K562 (cell line): ENCODE results near the gene HNRNPD. TPM values are rescaled to one million over a fixed set of nuclear protein-coding genes. Genes with fewer than 3 reads are reported as not detected.
A peak's percentile ranks its signal among the peaks of the same experiment; 100 is the strongest.

Experiments used
- ATAC-seq: fragments of 200-7000 bp; cut with Tn5 transposase; 3 replicates; pipeline ENCODE4 v1.9.1; 2020; ENCODE audit warnings: moderate library complexity
- BruUV-seq: library from RNA; stranded (reverse); fragments of 400-500 nt; replicated peaks from 2 replicates; lab custom pipeline; 2021; lab: Mats Ljungman, UMichigan
- CTCF ChIA-PET: fragments of 300-600 bp; formaldehyde crosslinking; extraction: SDS; loops from one replicate; lab custom pipeline; 2021; ENCODE audit warnings: low intra/inter-chr PET ratio; lab: Yijun Ruan, JAX
- POLR2A ChIA-PET: fragments of 300-600, 350-650 bp; sonication (Branson Sonifier 250); formaldehyde crosslinking; extraction: SDS; loops from one replicate; lab custom pipeline; 2021; ENCODE audit warnings: antibody characterized with exemption, inconsistent platforms; lab: Yijun Ruan, JAX
- DNase-seq, 4 experiments: peaks; one replicate each; pipeline versions ENCODE4 v3.0.0 to v3.0.0-alpha.2; 2011 to 2018; ENCODE audit warnings: low spot score in 3 of 4, mixed read lengths in 3 of 4; ENCODE audit errors: extremely low read depth in 1 of 4
- FAIRE-seq: peaks from 2 replicates; lab custom pipeline; 2011; peaks lifted over from hg19 to GRCh38; lab: Jason Lieb, UNC
- H2AFZ ChIP-seq: 2 replicates; pipeline ENCODE4 v1.6.0; 2011; ENCODE audit warnings: low read depth, low read length, control low read depth, inconsistent platforms
- H3K27ac ChIP-seq: fragments of 200-600 bp; 3 replicates; pipeline ENCODE4 v1.8.0; 2011; ENCODE audit warnings: low read depth, mild to moderate bottlenecking, control low read depth, inconsistent platforms, low read length, moderate library complexity, mixed read lengths; ENCODE audit errors: extremely low read depth
- H3K27me3 ChIP-seq, 2 experiments: fragments of 300-600 bp in 1 of 2; 2 replicates in 1 of 2; 3 replicates in 1 of 2; pipeline versions ENCODE4 v1.6.0 to v1.8.0; 2011; ENCODE audit warnings: inconsistent platforms in 2 of 2, low read length in 2 of 2, mild to moderate bottlenecking in 1 of 2, mixed read lengths in 1 of 2, moderate library complexity in 1 of 2; ENCODE audit not compliant: control insufficient read depth in 2 of 2, insufficient read depth in 2 of 2
- H3K36me3 ChIP-seq: fragments of 300-600 bp; 3 replicates; pipeline ENCODE4 v1.8.0; 2011; ENCODE audit warnings: mild to moderate bottlenecking, low read length, inconsistent platforms; ENCODE audit not compliant: control insufficient read depth, insufficient read depth
- H3K4me1 ChIP-seq, 2 experiments: fragments of 200-600 bp in 1 of 2; replicated peaks in 1 of 2; 2 replicates in 1 of 2; 3 replicates in 1 of 2; pipeline versions ENCODE4 v1.5.1 to v1.8.0; 2011; ENCODE audit warnings: inconsistent platforms in 2 of 2, low read length in 2 of 2, mild to moderate bottlenecking in 1 of 2, mixed read lengths in 1 of 2, moderate library complexity in 1 of 2; ENCODE audit not compliant: control insufficient read depth in 2 of 2, insufficient read depth in 2 of 2
- H3K4me2 ChIP-seq: 2 replicates; pipeline ENCODE4 v1.6.1; 2011; ENCODE audit warnings: low read length, control low read depth, inconsistent platforms, mixed read lengths; ENCODE audit not compliant: insufficient read depth
- H3K4me3 ChIP-seq: fragments of 200-600 bp; sonication (generic), shearing (Covaris generic); 2 replicates; pipeline ENCODE4 v1.5.1; 2016; ENCODE audit warnings: control low read depth, inconsistent platforms
- H3K79me2 ChIP-seq: fragments of 200-600 bp; 3 replicates; pipeline ENCODE4 v1.8.0; 2011; ENCODE audit warnings: low read length, inconsistent platforms; ENCODE audit not compliant: control insufficient read depth, insufficient read depth
- H3K9ac ChIP-seq, 2 experiments: 2 replicates each; pipeline versions ENCODE4 v1.6.0 to v1.6.1; 2011; ENCODE audit warnings: low read depth in 2 of 2, low read length in 2 of 2, control low read depth in 1 of 2, inconsistent platforms in 1 of 2, mild to moderate bottlenecking in 1 of 2, mixed read lengths in 1 of 2; ENCODE audit not compliant: insufficient read depth in 1 of 2
- H3K9me1 ChIP-seq: one replicate; pipeline ENCODE4 v1.6.0; 2011; ENCODE audit warnings: inconsistent platforms, mild to moderate bottlenecking, low read length, moderate library complexity; ENCODE audit not compliant: control insufficient read depth, insufficient read depth
- H3K9me3 ChIP-seq: replicated peaks from 2 replicates; pipeline ENCODE4 v1.5.1; 2011; ENCODE audit warnings: low read depth, low read length, inconsistent platforms; ENCODE audit not compliant: control insufficient read depth, insufficient read depth
- H4K20me1 ChIP-seq: replicated peaks from 2 replicates; pipeline ENCODE4 v1.6.1; 2011; ENCODE audit warnings: low read length, inconsistent platforms, mixed read lengths; ENCODE audit not compliant: control insufficient read depth, insufficient read depth
- ARNT ChIP-seq, 2 experiments: fragments of 450-650 bp; IDR thresholded peaks; 2 replicates each; pipeline ENCODE4 v1.6.1; 2016; ENCODE audit warnings: mild to moderate bottlenecking in 1 of 2
- KAT8 ChIP-seq: fragments of 450-650 bp; IDR thresholded peaks from 2 replicates; pipeline ENCODE4 v1.6.1; 2016; ENCODE audit warnings: low read depth, mild to moderate bottlenecking
- NR2F6 ChIP-seq: fragments of 450-650 bp; formaldehyde crosslinking; IDR thresholded peaks from 2 replicates; pipeline ENCODE4 v1.4.0; 2020; ENCODE audit warnings: mild to moderate bottlenecking
- POLR2B ChIP-seq: fragments of 450-650 bp; IDR thresholded peaks from 2 replicates; pipeline ENCODE4 v1.6.1; 2018; ENCODE audit warnings: low read depth; ENCODE audit not compliant: partially characterized antibody
- RBM39 ChIP-seq: fragments of 200-400 bp; formaldehyde crosslinking; optimal IDR thresholded peaks from 2 replicates; pipeline ENCODE3; 2018; ENCODE audit warnings: low read depth, low read length
- YY1 ChIP-seq, 3 experiments: IDR thresholded peaks; 2 replicates each; pipeline ENCODE4 v1.6.1; 2011; ENCODE audit warnings: low read length in 2 of 3, mild to moderate bottlenecking in 2 of 3, moderate library complexity in 2 of 3, borderline replicate concordance in 1 of 3, control low read depth in 1 of 3, low read depth in 1 of 3; ENCODE audit not compliant: insufficient read depth in 3 of 3, insufficient replicate concordance in 2 of 3, control insufficient read depth in 1 of 3, insufficient read length in 1 of 3; ENCODE audit errors: extremely low read depth in 1 of 3
- ZNF592 ChIP-seq: fragments of 450-650 bp; IDR thresholded peaks from 2 replicates; pipeline ENCODE4 v1.6.1; 2017; ENCODE audit warnings: antibody characterized with exemption, mild to moderate bottlenecking
- whole genome bisulfite sequencing: fragments of 100-300 bp; shearing (Covaris generic); methylation state at CpG from one replicate; pipeline ENCODE4 v1.1.6; 2016; ENCODE audit warnings: low coverage, mixed read lengths; ENCODE audit not compliant: insufficient coverage; ENCODE audit errors: missing lambda C conversion rate; 5-methylcytosine and 5-hydroxymethylcytosine counted together
- in situ Hi-C: fragments of 300-500 bp; cut with MboI; formaldehyde crosslinking; loops from 4 replicates; pipeline ENCODE4 v1.15.0; 2018; ENCODE audit warnings: inconsistent platforms, mixed read lengths
- intact Hi-C: fragments of 100-400 bp; cut with micrococcal nuclease; formaldehyde crosslinking; loops from 2 replicates; pipeline ENCODE4 v1.14.2; 2022
- polyA plus RNA-seq, 8 experiments: library from polyadenylated mRNA; depleted of rRNA in 4 of 8; stranded (reverse) in 5 of 8; unstranded in 3 of 8; fragments of >200 nt; fragmentation: Nextera tagmentation in 2 of 8; fragmentation: Illumina TruSeq in 1 of 8; extraction: Ambion mirVana in 2 of 8; extraction: Trizol in 1 of 8; gene quantifications; 2 replicates each; pipeline versions ENCODE4 v1.2.1 to v1.2.3, GENCODE V29; 2011 to 2014; ENCODE audit warnings: inconsistent platforms in 1 of 8, missing spikeins in 1 of 8
- total RNA-seq, 7 experiments: library from RNA; depleted of rRNA in 6 of 7; stranded (reverse); fragments of >200 nt in 6 of 7; fragmentation: Illumina TruSeq in 2 of 7; extraction: Trizol in 2 of 7; gene quantifications; 2 replicates each; pipeline versions ENCODE4 v1.2.1 to v1.2.3, GENCODE V29; 2011 to 2021; ENCODE audit warnings: low replicate concordance in 1 of 7
- TF ChIP-seq, protein P1 (sequence below): IDR thresholded peaks from 2 replicates; pipeline ENCODE4 v1.6.1; 2012; ENCODE audit warnings: low read depth, low read length, improper control_type of control experiment, borderline replicate concordance

The HNRNPD gene
- total and polyA plus RNA-seq, 9 of the 15 experiments (the other 6 are each of a cell fraction or from before 2014, with no cell fraction given): 92.4 to 955 (median 160) TPM

DNA sequence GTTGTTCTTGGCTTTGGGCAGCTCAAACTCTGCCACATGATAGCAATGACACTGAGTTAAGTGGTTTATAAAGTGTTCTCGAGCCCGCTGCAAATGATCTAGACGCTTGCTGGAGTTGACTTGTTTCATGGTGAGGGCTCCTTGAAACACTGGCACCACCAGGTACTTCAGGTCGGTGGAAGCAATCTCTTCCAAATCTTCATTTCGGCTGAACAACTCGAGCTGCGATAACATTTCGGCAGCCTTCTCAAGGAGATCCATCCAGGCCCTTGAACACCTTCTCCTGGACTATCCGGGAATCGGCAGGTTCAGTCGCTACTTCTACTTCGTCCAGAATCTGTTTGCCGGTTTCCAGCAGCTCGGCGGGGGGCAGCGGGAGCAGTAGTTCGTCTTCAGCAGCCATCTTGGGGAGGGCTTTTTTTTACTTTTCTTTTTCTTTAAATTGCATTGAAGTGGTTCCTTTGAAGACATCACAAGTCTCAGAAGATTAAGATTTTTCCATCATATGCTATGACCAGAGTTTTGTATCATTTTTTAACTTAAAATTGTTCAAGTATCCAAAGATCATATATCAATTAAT lies 28.5 kb upstream of the HNRNPD start:
- no peak for DNase-seq
- Histone ChIP-seq H3K9me3 (no peaks in the 10 kb centered on the region), H3K9ac (0 out of 4 replicates have a peak overlapping the region, but pooled peaks of 1 of the 2 experiments have one; percentile 70), H3K4me2 (no peak overlapping the region), H3K27ac (no peak overlapping the region), H3K27me3 (no peaks in the 10 kb centered on the region), H4K20me1 (no peaks in the 10 kb centered on the region), H3K36me3 (no peaks in the 10 kb centered on the region), H2AFZ (peak overlapping the region; percentile 81), H3K4me3 (no peak overlapping the region), H3K9me1 (peaks cover 2% of the 10 kb centered on the region), H3K79me2 (no peaks in the 10 kb centered on the region), H3K4me1 (peaks cover 0 to 4% of the 10 kb centered on the region in 2 experiments; a peak in 3 of 5 replicates)
- ChIA-PET CTCF (no interaction called here), POLR2A (interaction anchor here (0.6 to 2.2 kb wide), 4 partner anchors 21 to 28 kb away, joined by 3 to 6 read pairs (median 4); partner anchors contain the start of gene HNRNPD)
- in situ Hi-C loops (no loop called here), intact Hi-C loops (no loop called here)
- 59% methylated on average over 17 of the region's 17 CpGs for WGBS
- no peak for FAIRE-seq
- BruUV-seq: no TSS peak
- TF ChIP-seq YY1 (IDR thresholded peaks at IDR 0.05; ENCODE audit: borderline replicate concordance in 1 of 3, control insufficient read depth in 1 of 3, extremely low read depth in 1 of 3, insufficient read depth in 3 of 3, insufficient read length in 1 of 3, insufficient replicate concordance in 2 of 3, low read depth in 1 of 3, low read length in 2 of 3) (peak in 1 of 3 experiments; percentile 74), KAT8 (no peak)
- peak; percentile 28 for ATAC-seq

- Histone ChIP-seq H3K4me3 (no peak overlapping the region), H3K4me1 (peaks cover 0 to 4% of the 10 kb centered on the region in 2 experiments; a peak in 3 of 5 replicates), H4K20me1 (no peaks in the 10 kb centered on the region), H3K79me2 (no peaks in the 10 kb centered on the region), H3K36me3 (no peaks in the 10 kb centered on the region), H3K27me3 (no peaks in the 10 kb centered on the region), H3K9me3 (no peaks in the 10 kb centered on the region), H2AFZ (peak overlapping the region; percentile 81), H3K9ac (no peak overlapping the region), H3K4me2 (peak overlapping the region; percentile 26; the same call in 1 of the 2 replicates), H3K27ac (no peak overlapping the region), H3K9me1 (peaks cover 2% of the 10 kb centered on the region)
- WGBS: 39% methylated on average over 6 of the region's 7 CpGs
- DNase-seq (no peak), ATAC-seq (peak; percentile 31), FAIRE-seq (no peak)
- ChIA-PET CTCF (no interaction called here), POLR2A (interaction anchor here (0.6 to 2.2 kb wide), 3 partner anchors 20 to 28 kb away, joined by 3 to 6 read pairs (median 4); partner anchors contain the start of gene HNRNPD)
- in situ Hi-C loops: no loop called here
- intact Hi-C loops: no loop called here
- BruUV-seq: no TSS peak
- TF ChIP-seq ZNF592 (no peak), ARNT (IDR thresholded peaks at IDR 0.05) (no peak), RBM39 (no peak), NR2F6 (CRISPR knock-in tag) (no peak), POLR2B (no peak)
- TF ChIP-seq, protein P1, sequence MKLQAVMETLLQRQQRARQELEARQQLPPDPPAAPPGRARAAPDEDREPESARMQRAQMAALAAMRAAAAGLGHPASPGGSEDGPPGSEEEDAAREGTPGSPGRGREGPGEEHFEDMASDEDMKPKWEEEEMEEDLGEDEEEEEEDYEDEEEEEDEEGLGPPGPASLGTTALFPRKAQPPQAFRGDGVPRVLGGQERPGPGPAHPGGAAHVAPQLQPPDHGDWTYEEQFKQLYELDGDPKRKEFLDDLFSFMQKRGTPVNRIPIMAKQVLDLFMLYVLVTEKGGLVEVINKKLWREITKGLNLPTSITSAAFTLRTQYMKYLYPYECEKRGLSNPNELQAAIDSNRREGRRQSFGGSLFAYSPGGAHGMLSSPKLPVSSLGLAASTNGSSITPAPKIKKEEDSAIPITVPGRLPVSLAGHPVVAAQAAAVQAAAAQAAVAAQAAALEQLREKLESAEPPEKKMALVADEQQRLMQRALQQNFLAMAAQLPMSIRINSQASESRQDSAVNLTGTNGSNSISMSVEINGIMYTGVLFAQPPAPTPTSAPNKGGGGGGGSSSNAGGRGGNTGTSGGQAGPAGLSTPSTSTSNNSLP: no peak
Measured at GRCh38 chr4:82401600-82401999, 27.8 kb upstream of the HNRNPD start.
